ENCODE results near the gene E2F4.
A peak's percentile ranks its signal among the peaks of the same experiment; 100 is the strongest.

The E2F4 gene

DNA sequence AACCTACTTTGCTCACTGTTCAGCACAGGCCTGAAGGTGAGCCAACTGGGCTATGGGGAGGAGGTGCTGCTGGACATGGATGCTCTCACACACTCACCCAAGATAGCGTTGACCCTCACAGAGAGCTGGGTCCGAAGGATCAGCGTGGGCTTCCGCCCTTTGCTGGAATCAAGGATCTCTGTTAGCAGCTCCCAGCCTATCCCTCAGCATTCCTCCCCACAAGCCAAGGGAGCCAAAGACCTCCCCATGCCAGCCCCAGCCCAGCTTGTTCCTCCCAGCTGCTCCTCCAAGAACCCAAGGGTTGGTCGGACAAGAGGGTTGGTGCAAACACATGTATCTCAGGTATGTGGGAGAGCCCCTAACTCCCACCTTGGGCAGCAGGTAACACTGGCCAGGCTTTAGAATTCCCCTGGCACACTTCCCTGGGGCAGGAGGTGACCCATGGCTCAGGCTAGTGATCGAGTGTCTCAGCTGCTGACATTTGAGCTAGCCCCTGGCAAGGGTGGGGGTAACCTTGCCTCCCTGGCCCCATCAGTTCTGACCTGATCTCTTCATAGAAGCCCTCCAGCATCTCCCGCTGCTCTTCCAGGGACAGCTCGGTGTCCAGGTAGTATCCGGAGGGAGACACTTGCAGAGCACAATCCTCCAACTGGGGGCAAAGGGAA lies 47.0 kb downstream of the E2F4 start:
- DNase-seq: no peak

DNA sequence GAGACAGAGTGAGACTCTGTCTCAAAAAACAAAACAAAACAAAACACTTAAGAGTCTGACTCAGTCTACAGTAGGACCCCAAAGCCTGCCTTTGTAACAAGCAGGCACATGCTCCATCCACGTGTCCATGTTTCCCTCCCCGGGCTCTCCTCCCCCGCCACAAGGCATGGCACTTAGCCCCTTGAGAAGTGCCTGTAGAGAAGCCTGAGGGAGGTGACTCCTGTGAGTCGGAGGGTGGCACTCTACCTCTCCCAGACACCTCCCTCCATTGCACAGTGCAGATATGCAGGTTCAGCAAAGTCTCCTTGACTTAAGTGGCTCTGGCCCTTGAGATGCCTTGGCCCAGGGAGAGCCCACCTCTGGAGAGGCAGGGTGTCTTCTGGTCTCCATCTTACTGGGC lies 48.6 kb downstream of the E2F4 start:
- no peak for DNase-seq

DNA sequence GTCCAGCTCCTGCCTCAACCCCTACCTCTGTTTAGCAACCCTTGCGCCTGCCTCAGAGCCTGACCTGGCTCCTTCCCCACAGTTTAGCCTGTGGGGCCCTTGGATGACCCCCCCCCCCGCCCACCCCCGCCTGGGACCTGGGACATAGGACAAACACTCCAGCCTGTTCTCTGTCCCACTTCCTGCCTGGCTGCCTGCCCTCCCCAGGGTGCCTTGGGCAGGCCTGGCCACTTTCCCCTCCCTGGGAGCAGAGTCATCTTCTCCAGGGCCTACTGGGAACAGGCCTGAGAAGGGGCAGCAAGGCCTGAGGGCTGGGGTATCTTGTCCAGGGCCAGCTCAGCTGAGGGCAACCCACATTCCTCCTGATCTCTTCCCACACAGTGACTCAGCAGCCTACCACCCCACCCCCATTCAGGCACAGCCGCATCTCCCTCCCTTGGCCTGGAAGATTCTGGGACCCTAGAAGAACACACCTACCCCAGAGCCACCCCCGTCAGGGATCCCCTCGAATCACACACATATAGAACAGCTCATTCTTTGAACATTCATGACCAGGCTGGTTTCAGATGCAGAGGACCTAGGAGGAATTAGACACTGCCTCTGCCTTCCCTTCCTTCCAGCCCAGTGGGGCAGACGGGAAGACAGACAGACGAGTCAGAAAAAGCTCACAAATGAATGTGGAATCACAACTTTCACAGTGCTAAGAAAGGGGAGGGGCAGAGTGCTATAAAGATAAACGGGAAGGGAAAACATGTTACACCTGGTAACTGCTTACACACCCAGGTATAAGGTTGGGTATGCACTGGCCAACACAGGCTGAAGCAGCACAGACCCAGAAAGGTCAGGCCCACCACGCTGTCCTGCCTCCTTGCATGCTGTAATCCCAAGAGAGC lies 49.3 kb downstream of the E2F4 start:
- DNase-seq: no peak

- DNase-seq: no peak
Observed at GRCh38 chr16:67242138-67242730, 50.3 kb downstream of the E2F4 start.

GRCh38 chr16:67243481-67243880 lies 51.5 kb downstream of the E2F4 start:
- DNase-seq: no peak

GRCh38 chr16:67244387-67245185 lies 52.6 kb downstream of the E2F4 start:
- DNase-seq: peak; percentile 87

DNA sequence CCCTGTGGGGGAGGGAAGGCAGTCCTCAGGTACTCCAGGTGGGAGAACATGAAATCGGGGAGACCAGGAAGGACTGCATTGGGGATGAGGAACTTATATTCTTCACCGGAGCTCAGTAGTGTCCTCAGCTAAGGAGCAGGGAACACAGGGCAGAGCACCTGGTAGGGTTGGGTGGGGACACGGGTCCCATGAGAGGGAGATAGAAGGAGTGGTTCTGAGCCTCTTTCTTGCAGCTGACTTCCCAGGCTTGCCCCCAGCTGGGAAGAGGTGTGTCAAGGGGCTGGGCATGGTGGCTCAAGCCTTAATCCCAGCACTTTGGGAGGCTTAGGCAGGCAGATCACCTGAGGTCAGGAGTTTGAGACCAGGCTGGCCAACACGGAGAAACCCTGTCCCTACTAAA lies 53.2 kb downstream of the E2F4 start:
- no peak for DNase-seq

- no peak for DNase-seq
Observed at GRCh38 chr16:67245674-67246080, 53.7 kb downstream of the E2F4 start.

DNA sequence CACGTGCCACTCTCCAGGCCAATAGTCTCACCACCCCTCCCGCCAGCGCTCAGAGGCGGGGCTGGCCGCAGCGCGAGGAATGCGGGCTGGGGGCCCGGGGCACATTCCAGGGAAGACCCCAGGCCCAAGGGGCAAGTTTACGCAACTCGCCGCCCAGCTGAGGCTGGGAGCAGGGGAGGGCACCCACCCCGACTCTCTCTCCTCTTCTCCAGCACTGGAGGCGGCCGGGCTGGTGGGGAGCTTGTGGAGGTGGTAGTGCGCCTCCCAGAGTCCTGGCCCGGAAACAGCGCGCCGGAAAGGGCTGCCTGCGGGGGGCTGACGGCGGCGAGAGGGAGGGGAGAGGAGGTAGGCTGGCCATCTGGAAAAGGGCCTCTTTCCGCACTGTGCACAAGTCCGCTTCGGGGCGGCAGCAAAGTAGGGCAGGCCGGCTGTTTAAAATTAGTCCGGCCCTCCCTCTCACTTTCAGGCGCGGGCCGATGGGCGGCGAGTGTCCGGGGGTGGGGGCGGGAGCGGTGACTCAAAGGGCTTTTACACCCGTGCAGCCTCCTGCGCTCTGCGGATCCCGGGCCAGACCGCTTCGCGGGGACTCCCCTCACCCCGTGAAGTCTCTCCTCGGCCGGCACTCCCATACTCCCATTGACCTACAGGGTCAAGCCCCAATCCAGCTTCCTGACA lies 54.3 kb downstream of the E2F4 start:
- DNase-seq: peak; percentile 73

GRCh38 chr16:67246756-67247191 lies 54.8 kb downstream of the E2F4 start:
- no peak for DNase-seq

- DNase-seq: peak; percentile 99
Observed at GRCh38 chr16:67247192-67248072, 55.5 kb downstream of the E2F4 start, which contains the start of gene FHOD1. Gene FHOD1, minus strand, starts transcription at chr16:67247481. Its CDS starts 71 bp downstream, at chr16:67247410.

GRCh38 chr16:67248073-67248400 lies 56.1 kb downstream of the E2F4 start:
- DNase-seq: no peak

Data from stimulated activated CD4-positive, alpha-beta T cell treated with anti-CD3 and anti-CD28 coated beads, Interleukin-15, amount 100 ng/mL, for 24 hours (primary cell).